GM18858 (cell line): ENCODE measurements around the gene CCDC93.

ENCODE experiments used
- ATAC-seq: cut with Tn5 transposase; IDR thresholded peaks from one replicate; pipeline ENCODE4 v1.9.1; 2021; ENCODE audit not compliant: unreplicated experiment

Gene CCDC93

DNA sequence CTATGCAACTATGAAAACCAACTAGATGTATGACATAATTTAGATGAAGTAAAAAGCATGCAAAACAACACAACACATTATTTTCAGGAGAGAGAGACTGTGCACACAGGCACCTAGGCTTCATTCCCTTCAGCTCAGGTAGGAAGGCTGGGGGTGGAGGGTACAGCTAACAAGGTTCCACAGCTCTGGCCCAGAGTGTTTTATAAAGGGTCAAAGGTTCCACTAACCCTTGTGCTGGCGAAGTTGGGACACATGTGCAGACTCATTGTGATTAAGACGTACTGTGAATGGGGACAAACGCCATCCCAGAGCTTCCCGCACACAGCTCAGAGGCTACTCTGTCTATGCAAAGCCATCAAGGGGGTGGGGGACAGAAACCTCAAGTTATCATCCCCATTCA is 19.1 kb downstream of the CCDC93 start:
- no peak for ATAC-seq

DNA sequence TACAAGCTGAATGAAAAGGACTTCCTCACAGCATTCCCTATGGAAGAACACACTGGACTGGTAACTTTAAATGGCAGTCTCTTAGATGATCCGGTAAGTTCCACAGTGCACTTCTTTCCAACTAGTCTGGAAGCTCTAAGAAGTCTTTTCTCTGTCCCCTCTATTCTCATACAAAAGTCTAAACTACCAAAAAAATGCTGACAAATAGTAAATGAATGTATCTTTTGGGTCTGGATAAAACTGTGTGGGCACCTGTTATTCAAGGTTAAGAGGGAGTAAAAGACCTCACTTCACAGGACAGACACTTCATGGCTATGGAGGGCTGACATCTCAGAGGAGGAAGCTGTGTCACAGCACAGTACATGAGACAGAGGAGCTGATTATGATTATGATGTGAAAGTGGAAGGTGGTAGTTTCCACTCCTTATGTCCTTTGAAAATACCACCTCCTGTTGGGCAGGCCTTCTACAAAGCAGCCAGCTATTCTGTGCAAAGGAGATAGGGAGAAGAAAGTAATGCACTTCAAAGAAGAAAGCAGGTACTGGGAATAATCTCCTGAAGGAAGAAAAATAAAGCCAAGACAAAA is 23.9 kb downstream of the CCDC93 start:
- no peak for ATAC-seq

DNA sequence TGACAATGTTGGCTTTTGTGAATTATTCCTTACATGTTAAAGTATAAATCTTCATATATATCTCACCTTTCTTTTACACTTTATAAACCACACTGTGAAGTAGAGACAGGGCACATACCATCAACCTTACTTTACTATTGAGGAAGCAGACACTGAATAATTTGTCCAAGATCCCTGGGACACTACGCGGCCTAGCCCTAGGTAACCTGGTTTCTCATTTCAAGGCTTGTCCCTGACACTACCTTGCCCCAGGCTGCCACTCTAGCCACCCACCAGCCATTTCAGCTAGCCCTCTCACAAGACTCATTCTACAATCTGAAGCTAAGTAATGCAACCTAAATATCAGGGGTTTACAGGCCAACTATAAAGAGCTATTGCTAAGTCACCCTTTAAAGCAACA is 26.7 kb downstream of the CCDC93 start:
- ATAC-seq: no peak

DNA sequence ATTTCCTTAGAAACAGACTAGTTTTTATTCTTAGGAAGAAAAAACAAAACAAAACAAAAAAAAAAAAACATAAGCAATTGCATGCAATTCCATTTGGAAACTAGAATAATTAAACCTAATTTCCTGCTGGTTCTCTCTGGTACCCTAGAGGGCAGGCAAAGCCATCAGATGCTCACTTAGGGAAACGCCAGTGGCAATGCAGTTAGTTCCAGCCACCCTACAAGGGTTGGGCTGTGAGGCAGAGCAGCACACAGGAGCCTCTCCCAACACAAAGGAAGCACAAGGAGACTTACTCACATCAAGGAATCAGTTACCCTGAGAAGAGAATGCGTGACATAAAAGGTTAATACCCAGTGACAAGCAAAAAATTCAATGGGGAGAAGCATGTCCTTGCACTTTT is 28.8 kb downstream of the CCDC93 start:
- no peak for ATAC-seq

DNA sequence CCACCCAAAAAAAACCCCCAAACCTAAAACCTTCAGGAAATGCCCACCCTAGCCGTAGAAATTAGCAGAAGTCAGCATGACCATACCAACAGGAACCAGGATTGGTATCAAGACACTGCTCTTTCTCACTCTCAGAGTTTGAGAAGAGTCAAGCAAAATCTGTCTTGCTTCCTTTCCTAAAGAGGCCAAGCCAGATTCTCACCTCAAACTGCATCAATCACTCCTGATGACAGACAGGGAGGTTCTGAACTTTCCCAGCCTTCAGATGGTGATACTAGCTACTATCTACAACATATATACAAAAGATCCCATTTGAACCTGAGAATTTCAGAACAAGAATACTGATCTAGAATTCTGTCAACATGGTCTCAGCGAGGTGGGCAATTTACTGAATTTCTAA is 29.7 kb downstream of the CCDC93 start:
- no peak for ATAC-seq

DNA sequence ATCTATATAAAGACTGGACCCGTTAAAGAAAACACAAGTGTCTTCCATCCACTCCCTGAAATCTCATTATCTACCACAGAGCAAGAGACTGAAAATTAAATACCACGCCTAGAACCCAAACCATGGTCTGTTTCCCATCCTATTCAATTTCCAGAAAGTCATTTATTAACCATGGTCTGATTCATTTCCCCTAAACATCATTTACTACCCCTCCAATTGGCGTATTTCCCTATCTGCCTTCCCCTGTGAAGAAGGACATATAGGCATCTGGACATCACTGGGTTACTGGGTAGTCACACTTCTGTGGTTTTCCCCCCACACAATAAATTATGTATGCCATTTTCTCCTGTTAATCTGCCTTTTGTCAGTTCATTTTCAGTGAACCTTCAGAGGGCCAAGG is 30.8 kb downstream of the CCDC93 start:
- ATAC-seq: no peak

DNA sequence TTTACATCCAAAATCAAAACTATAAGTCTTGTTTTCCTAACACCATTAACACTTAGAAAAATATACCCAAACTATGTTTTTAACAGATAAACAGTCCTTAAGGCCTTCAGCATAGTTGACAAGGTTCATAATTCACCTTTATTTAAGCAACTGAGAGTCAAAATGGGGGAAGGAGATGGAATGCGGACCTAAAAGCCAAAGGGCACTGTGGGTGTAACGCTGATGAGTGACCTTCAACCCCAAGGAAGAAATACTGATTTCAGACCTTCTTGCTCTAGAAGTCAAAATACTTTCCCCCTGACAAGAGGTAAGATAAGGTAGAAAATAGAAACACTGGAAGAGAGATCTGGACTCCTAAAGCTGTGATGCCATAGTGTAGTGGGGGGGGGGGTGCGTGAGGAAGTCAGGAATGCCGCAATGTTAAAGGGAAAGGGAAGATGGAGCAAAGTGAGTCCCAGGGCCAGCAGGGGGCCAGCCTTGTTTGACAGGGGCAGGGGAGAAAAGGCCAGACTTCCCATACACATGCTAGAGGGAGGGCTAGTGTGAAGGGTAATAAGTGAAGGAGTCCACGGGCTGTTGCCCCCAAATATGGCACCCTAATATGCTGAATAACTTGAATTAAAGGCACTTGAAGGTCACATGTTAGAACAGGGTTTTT is 31.4 kb downstream of the CCDC93 start:
- no peak for ATAC-seq

DNA sequence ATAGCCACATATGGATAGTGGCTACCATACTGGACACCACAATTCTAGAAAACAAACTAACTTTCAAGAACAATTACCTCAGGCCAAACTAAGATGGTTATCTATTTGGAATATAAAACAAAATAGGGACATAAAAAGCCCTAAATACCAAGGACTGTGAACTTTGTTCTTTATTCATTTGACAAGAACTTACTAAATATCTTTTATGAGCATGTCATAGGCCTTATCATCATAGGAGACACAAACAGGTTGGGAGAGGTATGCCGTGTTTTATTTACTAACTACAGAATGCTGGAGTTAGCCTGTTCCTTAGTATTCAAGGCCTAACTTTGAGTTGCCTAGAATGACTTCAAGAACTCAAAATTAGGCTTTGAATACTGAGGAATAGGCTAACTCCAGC is 32.1 kb downstream of the CCDC93 start:
- no peak for ATAC-seq

DNA sequence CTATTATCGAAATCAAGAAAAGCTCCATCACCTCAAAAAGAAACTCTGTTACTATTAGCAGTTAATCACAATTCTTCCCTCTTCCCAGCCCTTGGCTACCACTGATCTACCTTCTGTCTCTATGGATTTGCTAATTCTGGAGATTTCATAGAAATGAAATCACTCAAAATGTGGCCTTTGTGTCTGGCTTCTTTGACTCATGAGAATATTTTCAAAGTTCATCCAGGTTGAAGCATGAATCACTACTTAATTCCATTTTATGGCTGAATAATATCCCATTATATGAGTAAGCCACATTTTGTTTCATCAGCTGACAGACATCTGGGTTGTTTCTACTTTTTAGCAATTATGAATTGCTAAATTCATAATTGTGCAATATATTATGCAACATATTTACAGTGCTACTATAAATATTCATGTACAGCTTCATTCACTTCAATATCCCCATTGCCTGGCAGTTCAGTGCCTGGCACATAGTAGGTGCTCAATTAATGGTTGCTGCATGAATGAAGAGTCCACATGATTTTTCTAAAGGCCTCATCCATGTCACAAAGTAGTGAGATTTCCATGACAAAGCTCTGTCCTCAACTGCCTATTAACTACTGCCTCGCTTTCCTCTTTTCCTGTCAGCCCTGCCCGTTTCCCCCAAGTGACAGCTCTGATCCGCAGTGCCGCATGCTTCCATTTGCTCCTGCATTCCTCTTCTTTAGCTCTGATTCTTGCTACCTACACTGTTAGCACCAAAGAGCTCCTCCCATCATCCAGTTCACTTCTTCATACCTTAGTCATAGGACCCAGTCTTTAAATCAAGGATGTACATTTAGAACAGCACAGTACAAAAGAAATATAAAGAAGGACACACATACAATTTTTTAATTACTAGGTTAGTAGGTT is 32.8 kb downstream of the CCDC93 start:
- ATAC-seq: no peak

DNA sequence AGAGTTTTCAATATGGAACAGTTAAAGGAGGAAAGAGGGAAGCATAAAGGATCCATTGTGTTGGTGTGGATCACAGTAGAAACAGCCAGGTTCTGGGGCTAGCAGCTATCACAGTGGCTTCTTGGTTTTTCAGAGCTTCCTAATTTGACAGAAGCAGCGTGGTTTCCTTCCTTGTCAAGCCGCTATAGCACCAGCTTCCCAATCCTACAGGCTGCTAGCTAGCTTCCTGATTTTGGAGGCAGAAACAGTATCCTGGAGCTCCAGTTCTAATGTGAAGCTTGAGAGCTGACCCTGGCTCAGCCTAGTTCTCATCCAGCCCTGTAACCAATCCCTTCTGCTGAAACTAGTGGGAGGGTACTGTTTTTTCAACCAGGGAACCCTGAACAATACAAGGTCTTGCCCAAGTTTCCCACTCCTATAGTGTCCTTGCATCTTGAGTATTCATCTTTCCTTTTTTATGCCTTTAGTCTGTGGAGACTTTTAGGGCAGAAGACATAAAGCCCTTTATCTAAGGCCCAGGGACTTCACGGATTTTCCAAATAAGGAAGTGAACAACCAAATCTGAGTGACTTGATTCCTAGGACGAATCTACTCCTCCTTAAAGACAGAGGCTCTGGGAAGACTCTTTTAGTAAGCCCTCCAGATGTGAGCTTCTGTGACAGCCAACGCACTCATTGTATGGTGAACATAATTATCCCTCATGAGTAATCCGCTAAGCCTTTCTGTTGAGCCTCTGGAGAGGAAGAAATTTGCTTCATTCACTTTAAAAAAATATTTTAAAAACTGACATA is 33.8 kb downstream of the CCDC93 start:
- no peak for ATAC-seq

DNA sequence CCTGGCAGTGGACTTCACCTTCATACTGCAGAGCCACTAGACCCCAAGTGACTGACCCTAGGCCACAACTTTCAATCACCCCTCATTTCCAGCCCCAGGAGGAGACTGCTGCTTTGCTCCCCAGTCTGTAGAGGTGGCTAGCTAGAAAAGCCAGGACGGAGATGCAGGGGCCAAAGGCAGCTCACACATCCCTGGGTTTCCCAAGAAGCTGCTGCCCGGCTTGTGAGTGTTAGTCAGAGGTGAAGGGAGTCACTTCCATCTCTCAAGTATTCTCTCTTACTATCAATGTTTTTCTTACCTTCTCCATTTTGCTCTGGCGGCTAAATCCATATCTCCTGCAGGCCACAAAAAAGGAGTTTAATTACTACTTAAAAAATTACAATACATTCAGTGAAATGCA is 36.2 kb downstream of the CCDC93 start:
- ATAC-seq: no peak

DNA sequence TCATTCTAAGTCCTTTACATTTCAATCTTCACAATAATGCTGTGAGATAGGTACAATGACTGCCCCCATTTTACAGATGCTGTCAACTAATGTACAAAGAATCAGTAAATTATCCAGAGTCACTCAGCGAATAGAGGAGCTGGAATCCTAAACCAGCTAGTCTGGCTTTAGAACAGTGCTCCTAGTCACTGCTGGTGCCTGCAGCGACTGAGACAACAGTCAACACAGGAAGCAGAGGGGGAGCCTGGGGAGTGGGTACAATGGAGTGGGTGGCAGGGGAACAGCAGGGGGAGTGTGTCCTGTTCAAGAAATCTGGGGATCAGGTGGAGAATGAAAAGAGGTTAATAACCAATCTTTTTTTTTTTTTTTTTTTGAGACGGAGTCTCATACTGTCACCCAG is 37.3 kb downstream of the CCDC93 start:
- no peak for ATAC-seq

DNA sequence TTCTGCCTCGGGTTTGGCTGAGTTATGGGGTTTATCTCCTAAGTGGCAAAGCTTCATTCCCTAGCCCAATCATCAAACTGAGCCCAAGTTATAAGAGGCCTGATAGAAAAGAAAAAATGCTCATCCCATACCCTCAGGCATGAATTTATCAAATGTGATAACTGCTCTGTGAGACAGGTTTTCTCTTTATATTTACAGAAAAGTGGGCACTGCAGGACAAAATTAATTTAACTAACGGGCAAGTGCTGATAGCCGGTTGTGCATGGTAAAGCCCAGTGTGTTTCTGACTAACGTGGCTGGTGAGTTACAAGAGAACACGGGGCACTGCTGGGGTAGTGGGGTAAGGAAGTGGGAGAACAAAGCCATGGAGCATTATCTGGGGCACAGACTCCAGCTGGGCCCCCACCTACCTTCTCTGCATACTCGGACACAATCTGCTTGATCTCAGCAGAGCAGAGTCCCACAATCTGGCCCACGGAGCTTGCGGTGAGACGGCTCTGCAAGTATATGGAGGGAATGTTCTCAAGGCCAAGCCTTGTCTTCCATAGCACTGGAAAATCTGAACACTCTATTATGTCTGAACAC is 40.3 kb downstream of the CCDC93 start:
- ATAC-seq: no peak

DNA sequence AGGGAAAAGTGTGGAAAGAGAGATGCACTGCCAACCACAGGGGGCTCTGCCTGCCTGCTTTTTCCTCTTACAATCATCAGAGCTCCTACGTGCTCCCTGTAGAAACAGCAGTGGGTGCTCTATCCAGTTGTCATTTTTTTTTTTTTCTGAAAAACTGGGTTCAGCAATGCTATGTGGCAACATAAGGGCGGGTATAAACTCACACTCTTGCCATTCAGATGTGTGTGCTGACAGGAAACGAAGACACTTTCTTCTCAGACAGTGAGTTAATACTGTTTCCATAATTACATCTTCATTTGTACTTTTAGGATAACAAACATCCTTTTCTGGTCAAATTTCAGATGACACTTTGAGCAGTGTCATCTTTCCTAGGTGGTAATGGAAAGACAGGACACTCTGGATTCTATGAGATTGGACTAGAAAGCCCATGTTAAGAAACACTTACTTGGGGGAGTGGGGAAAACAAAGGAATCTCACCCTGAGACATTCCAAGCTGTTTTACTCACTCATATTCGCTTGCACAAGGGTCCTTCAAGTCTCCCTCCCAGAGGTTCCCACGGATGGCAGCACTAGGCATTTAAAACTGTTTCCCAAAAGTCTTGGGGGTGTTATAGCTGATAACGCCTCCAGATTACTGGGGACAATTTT is 41.3 kb downstream of the CCDC93 start:
- ATAC-seq: no peak

DNA sequence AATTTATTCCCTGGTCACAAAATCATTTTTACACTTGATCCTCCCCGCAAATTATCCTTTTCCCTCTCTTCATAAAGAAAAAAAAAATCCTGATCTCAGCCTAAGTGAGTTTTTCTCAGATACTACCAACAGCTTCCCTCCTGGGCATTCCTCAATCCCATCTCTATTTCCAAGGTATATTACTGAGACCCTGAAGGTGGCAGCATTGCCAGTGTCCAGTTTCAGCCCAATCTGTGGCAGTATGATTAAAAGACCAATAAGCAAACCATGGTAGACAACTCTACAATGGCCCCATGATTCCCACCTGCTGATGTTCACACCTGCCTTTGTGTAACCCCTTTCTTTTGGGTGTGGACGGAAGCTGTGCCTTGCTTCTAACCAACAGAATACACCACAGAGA is 45.1 kb downstream of the CCDC93 start:
- ATAC-seq: no peak

DNA sequence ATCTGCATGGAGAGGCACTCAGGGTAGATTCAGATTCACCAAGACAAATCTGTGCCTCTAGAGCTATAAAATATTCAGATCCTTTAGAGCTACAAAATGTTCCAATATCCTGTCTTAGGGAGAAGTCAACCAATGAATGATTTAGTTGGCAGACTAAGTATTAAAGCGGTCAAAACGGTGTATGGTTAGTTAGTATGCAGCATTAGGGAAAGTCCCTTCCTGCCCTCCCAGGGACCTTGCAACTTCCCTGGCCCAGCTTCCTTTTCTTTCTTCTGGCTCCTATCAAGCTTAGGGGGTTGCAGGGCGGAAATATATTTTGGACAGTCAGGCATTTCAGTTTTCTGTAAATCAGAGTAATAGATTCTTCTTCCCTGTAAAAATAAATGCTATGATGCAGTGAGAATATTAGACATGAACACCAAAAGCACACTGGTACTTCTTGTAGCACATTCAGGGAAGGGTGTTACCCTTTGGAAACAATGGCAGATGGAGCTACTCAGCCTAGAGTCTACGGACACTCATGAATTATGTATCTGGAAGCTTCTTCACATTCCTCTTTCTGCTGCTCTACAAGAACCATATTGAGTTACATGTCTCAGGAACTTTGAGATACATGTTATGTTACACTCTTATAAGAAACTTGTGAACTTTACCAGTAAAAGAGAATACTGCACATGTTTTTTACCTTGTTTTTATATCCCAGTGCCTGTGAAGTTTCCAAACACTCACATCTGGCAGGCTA is 45.7 kb downstream of the CCDC93 start:
- no peak for ATAC-seq

DNA sequence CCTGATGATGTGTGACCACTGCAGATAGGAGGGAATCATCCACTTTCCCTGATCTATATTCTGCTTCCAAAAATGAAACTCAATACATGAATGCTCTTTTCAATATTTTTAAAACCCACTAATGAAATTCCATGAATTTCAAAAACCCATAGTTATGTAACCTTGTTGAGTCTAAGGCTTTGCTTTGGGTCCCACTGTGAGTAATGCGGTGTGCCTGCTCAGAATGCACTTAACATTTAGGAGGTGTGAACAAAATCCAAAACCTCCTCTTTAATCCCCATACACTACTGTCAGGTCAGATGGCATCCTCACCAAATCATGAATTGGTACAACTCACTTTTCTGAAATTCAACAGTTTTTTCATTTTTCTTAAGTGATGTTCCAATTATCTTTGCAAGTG is 50.4 kb downstream of the CCDC93 start:
- no peak for ATAC-seq

DNA sequence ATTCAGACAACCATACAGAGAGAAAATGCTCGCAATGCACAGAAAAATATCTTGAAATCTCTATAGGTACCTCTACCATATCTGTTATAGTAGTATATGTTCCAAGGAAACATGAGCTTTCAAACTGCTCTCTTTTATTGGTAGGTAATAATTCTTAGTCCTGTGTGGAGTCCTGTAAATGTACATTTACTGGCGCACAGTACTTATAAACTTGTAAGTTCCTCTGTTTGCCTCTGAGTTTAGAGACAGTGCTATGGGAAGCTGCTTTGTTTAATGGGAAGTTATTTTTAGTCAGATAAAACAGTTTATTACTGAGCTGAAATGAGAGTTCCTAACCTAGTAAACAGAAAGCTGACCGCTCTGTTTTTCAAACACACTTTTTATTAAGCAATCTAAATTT is 52.7 kb downstream of the CCDC93 start:
- no peak for ATAC-seq

DNA sequence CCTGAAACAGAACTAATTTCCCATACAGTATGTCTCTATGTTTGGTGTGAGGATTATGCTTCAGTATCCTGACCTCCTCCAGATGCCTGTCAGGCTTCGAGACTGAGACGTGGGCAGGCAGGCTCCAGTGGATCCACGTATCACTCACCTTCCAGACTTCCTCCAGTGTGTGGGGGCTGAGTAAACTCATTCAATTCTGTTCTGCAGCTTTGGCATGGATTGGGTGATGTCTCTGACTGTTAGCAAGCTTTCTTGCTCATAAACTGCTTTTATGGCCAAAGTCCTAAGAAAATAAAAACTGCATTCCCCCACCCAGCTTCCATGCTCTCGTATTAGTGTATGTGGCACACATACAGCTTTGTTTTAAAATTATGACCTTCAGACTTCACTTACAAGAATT is 53.6 kb downstream of the CCDC93 start:
- ATAC-seq: no peak

DNA sequence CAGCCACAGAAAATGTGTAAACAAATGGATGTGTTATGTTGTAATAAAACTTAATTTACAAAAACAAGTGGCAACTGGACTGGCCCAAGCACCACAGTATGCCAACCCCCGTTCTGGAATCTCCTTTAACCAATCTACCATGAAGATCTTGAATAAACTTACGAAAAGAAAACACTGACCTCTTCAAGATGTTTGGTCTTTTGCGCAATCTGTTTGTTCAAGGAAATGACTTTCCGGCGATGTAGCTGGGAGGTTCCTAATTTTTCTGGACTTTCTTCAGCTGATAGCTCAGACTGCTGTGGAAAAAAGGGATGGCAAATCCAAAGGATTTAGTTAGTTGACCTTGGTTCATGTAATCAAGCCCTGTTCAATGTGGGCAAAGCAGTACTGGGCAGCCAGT is 55.7 kb downstream of the CCDC93 start:
- ATAC-seq: no peak
